Thyroid gland (tissue), 4 donors: Measurements from ENCODE around the gene C19orf47. TPM values are rescaled to one million over a fixed set of nuclear protein-coding genes. Genes with fewer than 3 reads are reported as not detected.
A peak's percentile ranks its signal among the peaks of the same experiment; 100 is the strongest.

ENCODE experiments used
- DNase-seq, 2 donors: peaks; one replicate each; pipeline ENCODE4 v3.0.0-alpha.2; 2019
- H3K27ac ChIP-seq, 3 donors: fragments of 200-600 bp; sonication (generic); 1 replicate in 2 of 3; 2 replicates in 1 of 3; pipeline ENCODE4 v1.5.1; 2016 to 2019; ENCODE audit warnings: mild to moderate bottlenecking in 1 of 3, moderate library complexity in 1 of 3
- H3K27me3 ChIP-seq: fragments of 200-600 bp; sonication (generic); one replicate; pipeline ENCODE4 v1.5.1; 2019
- H3K36me3 ChIP-seq, 2 donors: fragments of 200-600 bp; sonication (generic); one replicate each; pipeline ENCODE4 v1.5.1; 2016 to 2019
- H3K4me1 ChIP-seq, 2 donors: fragments of 200-600 bp; sonication (generic); one replicate each; pipeline ENCODE4 v1.5.1; 2017 to 2019
- H3K4me3 ChIP-seq, 3 donors: fragments of 200-600 bp; sonication (generic); replicated peaks in 1 of 3; 1 replicate in 2 of 3; 2 replicates in 1 of 3; pipeline ENCODE4 v1.5.1; 2016; ENCODE audit warnings: mild to moderate bottlenecking in 1 of 3
- H3K9me3 ChIP-seq: fragments of 200-600 bp; sonication (generic); one replicate; pipeline ENCODE4 v1.5.1; 2017
- POLR2A ChIP-seq, 2 donors: fragments of 450-650 bp; IDR thresholded peaks; one replicate each; pipeline ENCODE4 v1.6.1; 2017; ENCODE audit warnings: antibody characterized with exemption in 2 of 2, mild to moderate bottlenecking in 2 of 2, moderate library complexity in 1 of 2
- WGBS, 2 donors: methylation state at CpG; one replicate each; pipeline ENCODE4 v1.1.5; 2017; 5-methylcytosine and 5-hydroxymethylcytosine counted together
- intact Hi-C: fragments of 100-400 bp; cut with DNase I; formaldehyde crosslinking; loops from one replicate; pipeline ENCODE4 v1.15.1; 2023
- total RNA-seq, 4 donors: library from RNA; depleted of rRNA; stranded (reverse); fragments of >200 nt; gene quantifications; one replicate each; pipeline ENCODE4 v1.2.3, GENCODE V29; 2016
- TF ChIP-seq, protein P1 (sequence below), 6 experiments: fragments of 200-600 bp in 3 of 6; fragments of 450-650 bp in 3 of 6; sonication (generic) in 3 of 6; IDR thresholded peaks; one replicate each; pipeline ENCODE4 v1.5.1; 2016 to 2019; ENCODE audit warnings: antibody characterized with exemption in 6 of 6, mild to moderate bottlenecking in 2 of 6, inconsistent platforms in 1 of 6, moderate library complexity in 1 of 6

C19orf47 gene
- total RNA-seq, 4 donors from 2014 or later: 9.4 to 17.3 (median 17.2) TPM

DNA sequence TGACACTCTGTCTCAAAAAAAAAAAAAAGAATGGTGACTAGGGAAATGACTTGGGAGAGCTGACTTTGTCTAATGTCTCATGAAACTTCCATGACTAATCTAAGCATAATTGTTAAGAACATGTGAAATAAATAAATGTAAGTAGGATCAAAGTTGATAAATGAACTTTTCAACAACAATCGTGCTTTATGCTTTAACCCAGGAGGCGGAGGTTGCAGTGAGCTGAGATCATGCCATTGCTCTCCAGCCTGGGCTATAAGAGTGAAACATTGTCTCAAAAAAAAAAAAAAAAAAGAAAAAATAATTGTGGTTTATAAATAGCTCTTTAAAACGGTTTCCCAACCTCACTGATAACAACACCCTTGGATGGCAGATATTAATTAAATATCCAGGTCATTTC, 50.2 kb downstream of the C19orf47 start:
- H3K9me3 ChIP-seq: no peaks in the 10 kb centered on the region
- H3K27ac ChIP-seq: no peak overlapping the region

DNA sequence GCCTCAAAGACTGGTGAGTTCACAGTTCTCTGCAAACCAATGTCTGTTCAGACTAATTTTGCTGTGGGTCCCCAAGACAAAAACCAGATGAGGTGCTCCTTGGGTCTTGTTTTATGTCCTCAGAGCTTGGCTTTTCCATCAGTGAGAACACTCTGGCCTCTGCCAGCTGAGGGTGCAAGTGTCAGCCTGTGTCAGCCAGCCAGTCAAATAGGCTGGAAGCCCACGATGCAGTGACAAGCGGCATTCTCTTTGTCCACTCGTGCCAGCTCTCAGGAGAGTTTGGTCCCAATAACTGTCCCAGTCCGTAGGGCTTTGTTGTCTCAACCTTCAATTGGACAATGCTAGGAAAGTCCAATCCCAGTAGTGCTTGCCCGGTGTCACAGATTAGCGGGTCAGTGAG, 53.6 kb downstream of the C19orf47 start:
- Histone ChIP-seq H3K4me1 (no peaks in the 10 kb centered on the region), H3K4me3 (no peak overlapping the region), H3K27me3 (no peaks in the 10 kb centered on the region), H3K27ac (no peak overlapping the region), H3K9me3 (no peaks in the 10 kb centered on the region), H3K36me3 (no peaks in the 10 kb centered on the region)
- WGBS, 2 donors: 78 to 80% methylated on average over 6 of the region's 6 CpGs
- intact Hi-C loops: no loop called here
- DNase-seq: no peak
- no peak for TF ChIP-seq POLR2A (IDR thresholded peaks at IDR 0.05)
- TF ChIP-seq, protein P1, sequence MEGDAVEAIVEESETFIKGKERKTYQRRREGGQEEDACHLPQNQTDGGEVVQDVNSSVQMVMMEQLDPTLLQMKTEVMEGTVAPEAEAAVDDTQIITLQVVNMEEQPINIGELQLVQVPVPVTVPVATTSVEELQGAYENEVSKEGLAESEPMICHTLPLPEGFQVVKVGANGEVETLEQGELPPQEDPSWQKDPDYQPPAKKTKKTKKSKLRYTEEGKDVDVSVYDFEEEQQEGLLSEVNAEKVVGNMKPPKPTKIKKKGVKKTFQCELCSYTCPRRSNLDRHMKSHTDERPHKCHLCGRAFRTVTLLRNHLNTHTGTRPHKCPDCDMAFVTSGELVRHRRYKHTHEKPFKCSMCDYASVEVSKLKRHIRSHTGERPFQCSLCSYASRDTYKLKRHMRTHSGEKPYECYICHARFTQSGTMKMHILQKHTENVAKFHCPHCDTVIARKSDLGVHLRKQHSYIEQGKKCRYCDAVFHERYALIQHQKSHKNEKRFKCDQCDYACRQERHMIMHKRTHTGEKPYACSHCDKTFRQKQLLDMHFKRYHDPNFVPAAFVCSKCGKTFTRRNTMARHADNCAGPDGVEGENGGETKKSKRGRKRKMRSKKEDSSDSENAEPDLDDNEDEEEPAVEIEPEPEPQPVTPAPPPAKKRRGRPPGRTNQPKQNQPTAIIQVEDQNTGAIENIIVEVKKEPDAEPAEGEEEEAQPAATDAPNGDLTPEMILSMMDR (IDR thresholded peaks at IDR 0.05): no peak

More for the DNA sequence above, 50.2 kb downstream of the C19orf47 start:
- no peaks in the 10 kb centered on the region for H3K4me1 ChIP-seq
- no peaks in the 10 kb centered on the region for H3K36me3 ChIP-seq
- intact Hi-C loops: no loop called here
- DNase-seq: no peak
- H3K4me3 ChIP-seq: no peak overlapping the region
- WGBS, 2 donors: 72 to 78% methylated on average over 3 of the region's 3 CpGs
- no peak for TF ChIP-seq POLR2A (IDR thresholded peaks at IDR 0.05)
- TF ChIP-seq, protein P1 (IDR thresholded peaks at IDR 0.05): no peak
- no peaks in the 10 kb centered on the region for H3K27me3 ChIP-seq

DNA sequence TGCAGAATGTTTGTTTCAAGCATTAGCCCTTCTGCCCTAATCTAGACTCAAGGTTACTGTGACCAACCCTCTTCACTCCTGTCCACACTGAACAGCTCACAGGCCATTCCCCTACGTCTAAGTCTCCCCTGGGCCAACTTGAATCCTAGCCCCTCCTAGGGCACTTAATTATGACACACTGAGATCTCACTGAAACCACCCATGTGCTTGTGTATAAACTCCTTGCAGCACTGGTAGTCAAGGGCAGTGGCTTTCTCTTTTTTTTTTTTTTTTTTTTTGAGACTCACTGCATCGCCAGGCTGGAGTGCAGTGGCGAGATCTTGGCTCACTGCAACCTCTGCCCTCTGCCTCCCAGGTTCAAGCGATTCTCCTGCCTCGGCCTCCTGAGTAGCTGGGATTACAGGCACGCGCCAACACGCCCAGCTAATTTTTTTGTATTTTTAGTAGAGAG, 61.2 kb downstream of the C19orf47 start:
- no peaks in the 10 kb centered on the region for H3K36me3 ChIP-seq
- H3K27ac ChIP-seq: peak overlapping the region in 1 of 3 donors; percentile 98
- no peak for DNase-seq
- 83 to 91% methylated on average over 8 of the region's 8 CpGs for WGBS, 2 donors
- TF ChIP-seq, protein P1 (IDR thresholded peaks at IDR 0.05): no peak
- TF ChIP-seq POLR2A (IDR thresholded peaks at IDR 0.05): no peak
- peaks cover 13 to 27% of the 10 kb centered on the region in 2 donors for H3K4me1 ChIP-seq
- no peaks in the 10 kb centered on the region for H3K9me3 ChIP-seq
- no peaks in the 10 kb centered on the region for H3K27me3 ChIP-seq
- no peak overlapping the region for H3K4me3 ChIP-seq
- intact Hi-C loops: no loop called here

DNA sequence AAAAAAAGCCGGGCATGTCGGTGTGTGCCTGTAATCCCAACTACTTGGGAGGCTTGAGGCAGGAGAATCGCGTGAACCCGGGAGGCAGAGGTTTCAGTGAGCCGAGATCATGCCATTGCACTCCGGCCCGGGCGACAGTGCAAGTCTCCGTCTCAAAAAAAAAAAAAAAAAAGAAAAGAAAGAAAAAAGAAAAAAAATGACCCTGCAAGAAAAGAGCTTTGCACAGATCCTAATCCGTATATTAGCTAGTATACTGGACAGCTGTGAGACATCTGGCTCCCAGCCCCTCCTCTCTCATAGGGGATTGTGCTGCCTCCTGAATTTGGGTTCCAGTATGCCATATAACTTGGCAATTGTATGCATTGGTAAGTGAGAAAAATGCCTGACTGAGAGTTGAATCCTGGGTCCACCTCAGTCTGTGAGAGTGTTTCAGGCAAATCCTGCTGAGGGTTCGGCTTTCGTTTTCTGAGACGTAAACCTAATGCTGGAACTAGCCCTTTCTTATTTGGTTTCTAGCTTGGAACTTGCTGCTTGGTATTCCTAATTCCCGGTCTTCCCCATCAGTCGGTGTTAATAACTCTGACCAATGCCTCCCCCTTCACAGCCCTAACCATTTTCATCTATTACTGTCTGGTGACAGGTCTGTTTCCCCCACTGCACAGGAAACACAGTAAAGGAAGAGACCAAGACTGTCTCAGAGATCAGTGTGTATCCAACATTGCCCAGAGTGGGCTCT, 61.8 kb downstream of the C19orf47 start:
- TF ChIP-seq, protein P1 (IDR thresholded peaks at IDR 0.05): no peak
- no peak for TF ChIP-seq POLR2A (IDR thresholded peaks at IDR 0.05)

More for the DNA sequence above, 61.8 kb downstream of the C19orf47 start:
- DNase-seq: no peak
- 68 to 72% methylated on average over 16 of the region's 16 CpGs for WGBS, 2 donors
- no peak overlapping the region for H3K4me3 ChIP-seq
- no peaks in the 10 kb centered on the region for H3K27me3 ChIP-seq
- intact Hi-C loops: no loop called here
- peaks cover 19 to 33% of the 10 kb centered on the region in 2 donors for H3K4me1 ChIP-seq
- H3K9me3 ChIP-seq: no peaks in the 10 kb centered on the region
- H3K27ac ChIP-seq: peak overlapping the region in 2 of 3 donors; percentile 98 to 100
- H3K36me3 ChIP-seq: no peaks in the 10 kb centered on the region
